HG03025 (cell line): ENCODE data around the gene HCAR2.
"Not testable (repeated sequence)": the region's sequence is repeated elsewhere in the genome, so short reads cannot be mapped to it uniquely, and the experiment has no call there.

Experiments
- ATAC-seq: cut with Tn5 transposase; IDR thresholded peaks from one replicate; pipeline ENCODE4 v1.9.1; 2021; ENCODE audit warnings: mild to moderate bottlenecking, moderate library complexity; ENCODE audit not compliant: unreplicated experiment, low FRiP score

HCAR2 gene

DNA sequence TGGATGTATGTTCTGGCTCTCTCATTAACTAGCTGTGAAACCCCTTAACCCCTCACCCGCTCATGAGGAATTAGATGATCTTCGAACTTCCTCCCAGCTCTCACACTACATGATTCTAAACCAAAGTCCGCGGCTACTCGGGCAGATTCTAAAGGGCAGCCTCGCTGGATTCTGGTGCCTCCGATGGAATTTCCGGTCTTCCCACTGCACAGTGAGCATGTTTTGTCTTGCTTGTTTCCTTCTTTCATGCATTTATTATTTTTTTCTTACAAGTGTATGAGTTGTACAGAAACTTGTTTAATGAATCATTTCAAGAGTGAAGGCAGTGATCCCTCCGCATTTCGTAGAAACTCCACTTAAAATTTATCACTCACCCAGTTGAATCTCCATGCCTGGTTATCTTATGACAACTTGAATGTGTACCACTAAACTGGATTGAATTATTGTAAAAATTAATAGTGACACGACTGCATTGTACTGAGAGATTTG, 17.9 kb upstream of the HCAR2 start:
- ATAC-seq, result no peak

DNA sequence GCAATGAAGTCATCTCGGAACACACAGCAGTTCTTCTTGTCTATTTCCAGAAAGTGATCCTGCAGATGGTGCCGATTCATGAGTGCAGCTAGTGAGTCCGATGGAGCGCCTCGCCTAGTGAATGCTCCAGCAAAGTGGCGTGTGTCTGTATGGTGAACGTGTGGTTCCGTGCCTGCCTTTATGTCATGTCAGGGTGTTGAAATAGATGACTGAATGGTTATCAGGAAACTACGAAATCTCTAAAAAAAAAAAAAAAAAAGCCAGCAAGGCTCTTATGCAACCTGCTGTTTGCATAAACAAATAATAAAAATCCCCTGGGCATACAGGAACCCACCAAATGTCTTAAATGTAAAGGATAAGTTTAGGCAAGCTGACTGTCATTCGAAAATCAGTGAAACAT, 13.5 kb upstream of the HCAR2 start, which contains the start of gene HCAR3:
Gene HCAR3 (minus strand): TSS at position 154 of the 400 bp plus-strand sequence. CDS start 74 bp downstream, at position 80.
- ATAC-seq, result not testable (repeated sequence)

DNA sequence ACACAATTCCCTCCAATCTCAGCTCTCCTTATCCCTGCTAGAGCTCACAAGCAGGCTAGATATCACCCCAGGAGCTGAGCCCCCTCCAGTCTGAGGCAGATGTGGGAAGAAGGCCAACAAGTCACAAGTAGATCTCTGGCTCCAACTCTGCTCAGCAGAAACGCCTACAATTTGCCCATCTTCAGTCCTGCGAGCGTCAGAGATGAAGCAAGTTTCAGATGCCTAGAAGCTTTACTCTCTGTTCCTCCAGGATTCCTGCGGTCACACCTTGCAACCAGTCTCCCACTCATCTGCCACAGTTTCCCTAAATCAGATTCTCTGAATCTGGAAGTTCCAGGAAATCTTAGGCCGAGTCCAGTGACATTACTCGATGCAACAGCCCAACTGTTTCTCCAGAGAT, 12.1 kb upstream of the HCAR2 start:
- not testable (repeated sequence) for ATAC-seq

DNA sequence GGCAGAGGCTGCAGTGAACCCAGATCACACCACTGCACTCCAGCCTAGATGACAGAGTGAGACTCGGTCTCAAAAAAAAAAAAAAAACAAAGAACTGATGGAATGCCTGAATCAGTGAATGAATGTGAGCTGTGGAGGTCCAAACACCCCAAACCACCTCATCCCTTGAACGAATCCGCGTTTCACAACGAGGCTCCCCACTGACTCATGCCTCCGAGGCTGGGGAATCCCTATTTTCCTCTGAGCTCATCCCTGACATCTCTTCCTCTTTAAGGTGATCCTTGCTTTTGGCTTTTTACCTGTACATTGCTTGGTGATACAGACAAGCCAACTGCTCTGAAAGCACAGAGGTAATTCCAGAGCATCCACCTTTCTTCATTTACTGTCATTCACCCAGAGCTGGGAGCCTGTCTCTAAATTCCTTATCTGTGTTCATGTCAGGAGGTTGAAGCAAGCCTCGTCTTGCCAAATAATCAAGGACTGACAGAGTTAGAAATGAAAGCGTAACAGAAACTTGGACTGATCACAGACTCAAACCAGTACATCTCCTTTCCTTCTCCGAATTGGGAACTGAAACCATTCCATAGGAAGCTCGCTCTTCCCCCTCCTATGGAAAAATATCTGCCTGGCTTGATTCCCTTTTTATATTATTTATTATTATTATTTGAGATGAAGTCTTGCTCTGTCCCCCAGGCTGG, 10.5 kb upstream of the HCAR2 start:
- not testable (repeated sequence) for ATAC-seq

DNA sequence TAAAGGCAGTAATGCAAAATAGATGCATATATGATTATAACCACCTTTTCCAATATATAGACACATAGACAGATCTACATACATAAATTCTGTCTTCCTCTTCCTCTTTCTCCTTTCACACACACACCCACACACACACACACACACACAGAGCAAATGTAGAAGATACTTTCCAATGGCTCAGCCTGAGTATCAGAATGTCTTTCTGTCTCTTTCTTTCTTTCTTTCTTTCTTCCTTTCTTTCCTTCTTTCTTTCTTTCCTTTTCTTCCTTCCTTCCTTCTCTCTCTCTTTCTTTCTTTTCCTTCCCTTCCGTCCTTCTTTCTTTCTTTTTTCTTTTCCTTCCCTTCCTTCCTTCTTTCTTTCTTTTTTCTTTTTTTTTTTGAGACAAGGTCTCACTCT, 8.1 kb upstream of the HCAR2 start:
- not testable (repeated sequence) for ATAC-seq

DNA sequence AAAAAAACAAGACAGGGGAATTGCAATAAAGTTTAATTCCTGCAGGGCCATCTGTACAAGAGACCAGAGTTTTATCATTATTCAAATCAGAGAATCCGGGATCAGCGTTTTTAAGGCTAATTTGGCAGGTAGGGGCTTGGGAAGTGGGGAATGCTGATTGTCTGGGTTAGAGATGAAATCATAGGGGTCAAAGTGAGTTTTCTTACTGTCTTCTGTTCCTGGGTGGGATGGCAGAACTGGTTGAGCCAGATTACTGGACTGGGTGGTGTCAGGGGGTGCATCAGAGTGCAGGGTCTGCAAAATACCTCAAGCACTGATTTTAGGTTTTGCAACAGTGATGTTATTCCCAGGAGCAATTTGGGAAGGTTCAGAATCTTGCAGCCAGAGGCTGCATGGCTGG, 7.2 kb upstream of the HCAR2 start:
- not testable (repeated sequence) for ATAC-seq

DNA sequence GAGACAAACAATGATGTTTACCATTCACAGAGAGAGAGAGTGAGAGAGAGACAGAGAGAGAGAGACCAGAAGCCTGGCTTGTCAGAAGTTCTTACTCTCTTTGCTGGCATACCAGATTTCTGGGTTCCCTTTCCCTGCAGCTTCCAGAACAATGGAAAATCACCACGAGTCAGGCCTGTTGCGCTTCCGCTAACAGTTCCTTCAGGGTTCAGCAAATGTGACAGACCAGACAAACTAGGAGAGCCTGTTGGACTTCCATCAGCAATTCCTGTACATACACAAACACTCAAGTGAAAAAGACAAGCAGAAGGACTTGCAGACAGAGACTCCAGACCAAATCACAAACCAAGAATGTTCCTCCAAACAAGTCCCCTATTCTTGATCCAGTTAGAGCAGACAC, 6.1 kb upstream of the HCAR2 start:
- ATAC-seq, result not testable (repeated sequence)

DNA sequence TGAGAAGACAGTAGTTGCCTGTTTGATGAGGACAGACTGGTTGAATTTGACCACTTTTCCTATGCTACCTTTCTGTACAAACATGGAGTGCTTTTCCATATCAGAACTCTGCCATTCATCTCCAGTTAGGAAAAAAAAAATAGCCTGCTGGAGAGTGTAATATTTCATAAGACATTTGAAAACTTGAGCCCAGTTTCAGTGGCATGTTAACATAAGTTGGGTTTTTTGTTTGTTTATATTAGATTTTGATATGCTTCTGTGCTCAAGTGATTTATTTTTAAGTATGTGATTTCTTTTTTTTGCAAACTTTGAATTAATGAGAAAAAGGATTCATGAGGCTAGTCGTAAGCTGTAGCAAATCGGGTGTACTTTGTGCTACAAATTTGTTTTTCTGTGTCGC, 684 bp upstream of the HCAR2 start:
- not testable (repeated sequence) for ATAC-seq

DNA sequence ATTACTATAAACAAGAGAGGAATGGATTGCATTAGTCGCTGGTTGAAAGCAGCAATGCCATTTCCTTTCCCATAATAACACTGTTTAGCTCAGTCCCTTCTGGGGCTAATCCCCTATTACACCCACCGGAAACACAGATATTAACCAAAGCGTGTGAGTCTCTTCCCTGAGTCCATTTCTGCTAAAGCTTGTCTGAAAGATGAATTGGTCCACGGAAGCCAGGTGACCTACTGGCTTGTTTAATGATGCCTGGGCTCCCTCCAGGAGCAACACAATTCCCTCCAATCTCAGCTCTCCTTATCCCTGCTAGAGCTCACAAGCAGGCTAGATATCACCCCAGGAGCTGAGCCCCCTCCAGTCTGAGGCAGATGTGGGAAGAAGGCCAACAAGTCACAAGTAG, 1.7 kb downstream of the HCAR2 start:
- ATAC-seq, result not testable (repeated sequence)

DNA sequence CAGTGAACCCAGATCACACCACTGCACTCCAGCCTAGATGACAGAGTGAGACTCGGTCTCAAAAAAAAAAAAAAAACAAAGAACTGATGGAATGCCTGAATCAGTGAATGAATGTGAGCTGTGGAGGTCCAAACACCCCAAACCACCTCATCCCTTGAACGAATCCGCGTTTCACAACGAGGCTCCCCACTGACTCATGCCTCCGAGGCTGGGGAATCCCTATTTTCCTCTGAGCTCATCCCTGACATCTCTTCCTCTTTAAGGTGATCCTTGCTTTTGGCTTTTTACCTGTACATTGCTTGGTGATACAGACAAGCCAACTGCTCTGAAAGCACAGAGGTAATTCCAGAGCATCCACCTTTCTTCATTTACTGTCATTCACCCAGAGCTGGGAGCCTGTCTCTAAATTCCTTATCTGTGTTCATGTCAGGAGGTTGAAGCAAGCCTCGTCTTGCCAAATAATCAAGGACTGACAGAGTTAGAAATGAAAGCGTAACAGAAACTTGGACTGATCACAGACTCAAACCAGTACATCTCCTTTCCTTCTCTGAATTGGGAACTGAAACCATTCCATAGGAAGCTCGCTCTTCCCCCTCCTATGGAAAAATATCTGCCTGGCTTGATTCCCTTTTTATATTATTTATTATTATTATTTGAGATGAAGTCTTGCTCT, 3.0 kb downstream of the HCAR2 start:
- ATAC-seq, result not testable (repeated sequence)

DNA sequence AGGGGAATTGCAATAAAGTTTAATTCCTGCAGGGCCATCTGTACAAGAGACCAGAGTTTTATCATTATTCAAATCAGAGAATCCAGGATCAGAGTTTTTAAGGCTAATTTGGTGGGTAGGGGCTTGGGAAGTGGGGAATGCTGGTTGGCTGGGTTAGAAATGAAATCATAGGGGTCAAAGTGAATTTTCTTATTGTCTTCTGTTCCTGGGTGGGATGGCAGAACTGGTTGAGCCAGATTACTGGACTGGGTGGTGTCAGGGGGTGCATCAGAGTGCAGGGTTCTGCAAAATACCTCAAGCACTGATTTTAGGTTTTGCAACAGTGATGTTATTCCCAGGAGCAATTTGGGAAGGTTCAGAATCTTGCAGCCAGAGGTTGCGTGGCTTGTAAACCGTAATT, 6.2 kb downstream of the HCAR2 start:
- ATAC-seq, result not testable (repeated sequence)

DNA sequence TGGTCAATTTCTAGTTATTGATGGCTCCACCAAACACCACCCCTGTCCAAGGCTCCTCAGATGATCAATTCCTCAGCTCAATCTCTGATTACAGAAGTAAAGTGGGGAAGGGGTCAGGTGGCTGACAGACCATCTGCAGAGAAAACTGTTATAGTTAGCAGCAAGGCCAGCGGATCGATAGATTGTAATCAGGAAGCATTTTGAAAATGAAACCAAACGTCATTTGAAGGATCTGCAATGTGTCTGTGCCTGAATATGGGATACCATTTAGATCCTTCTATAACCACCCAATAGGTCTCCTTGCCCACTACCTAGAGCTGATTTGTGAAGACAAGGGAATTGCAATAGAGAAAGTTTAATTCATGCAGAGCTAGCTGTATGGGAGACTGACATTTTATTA, 11.6 kb downstream of the HCAR2 start:
- no peak for ATAC-seq

DNA sequence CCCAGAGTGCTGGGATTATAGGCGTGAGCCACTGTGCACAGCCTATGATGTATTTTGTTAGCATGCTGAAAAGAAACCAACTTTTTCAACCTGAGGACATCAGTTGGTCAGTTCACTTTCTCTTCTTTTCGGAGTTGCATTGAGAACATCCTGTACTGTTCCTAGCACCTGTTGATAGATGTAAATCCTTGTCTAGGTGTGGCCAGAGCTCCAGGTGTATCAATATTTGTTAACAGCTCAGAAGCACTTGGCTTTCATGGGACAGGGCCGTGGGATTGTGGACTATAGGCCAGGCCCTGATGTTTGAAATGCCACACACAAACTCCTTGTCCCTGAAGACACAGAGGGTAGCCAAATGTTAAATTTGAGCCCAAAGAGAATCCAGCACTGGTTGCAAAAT, 14.9 kb downstream of the HCAR2 start:
- no peak for ATAC-seq

DNA sequence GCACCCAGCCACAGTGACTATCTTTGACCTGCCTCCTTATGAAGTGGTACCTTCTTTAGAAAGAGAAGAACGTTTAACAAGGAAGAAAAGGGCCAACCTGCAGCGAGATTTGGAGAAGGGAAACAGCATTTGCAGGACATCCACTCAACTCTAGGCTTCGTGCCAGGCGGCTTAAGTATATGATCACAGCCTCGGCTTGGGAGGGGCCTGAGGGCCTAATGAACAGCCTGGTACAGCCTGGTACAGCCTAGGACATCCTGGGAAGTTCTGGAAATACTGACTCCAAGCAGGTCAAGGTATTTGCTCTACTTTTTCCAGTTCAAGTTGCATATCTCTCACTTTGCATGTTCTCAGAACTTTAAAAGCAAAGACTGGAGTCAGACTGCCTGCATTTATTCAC, 16.1 kb downstream of the HCAR2 start:
- no peak for ATAC-seq

DNA sequence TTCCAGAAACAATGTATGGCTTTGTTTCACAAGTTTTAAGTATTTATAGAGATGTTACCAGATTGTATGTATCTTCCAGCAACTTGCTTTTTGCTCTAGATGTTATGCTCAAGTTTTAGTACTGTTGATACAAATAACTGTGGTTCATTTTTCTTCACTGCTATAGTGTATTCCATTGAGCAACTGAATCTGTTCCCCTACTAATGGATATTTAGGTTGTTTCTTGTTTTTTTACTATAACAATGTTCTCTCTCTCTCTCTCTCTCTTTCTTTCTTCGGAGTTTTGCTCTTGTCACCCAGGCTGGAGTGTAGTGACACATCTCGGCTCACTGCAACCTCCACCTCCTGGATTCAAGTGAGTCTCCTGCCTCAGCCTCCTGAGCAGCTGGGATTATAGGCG, 16.6 kb downstream of the HCAR2 start:
- ATAC-seq, result no peak

DNA sequence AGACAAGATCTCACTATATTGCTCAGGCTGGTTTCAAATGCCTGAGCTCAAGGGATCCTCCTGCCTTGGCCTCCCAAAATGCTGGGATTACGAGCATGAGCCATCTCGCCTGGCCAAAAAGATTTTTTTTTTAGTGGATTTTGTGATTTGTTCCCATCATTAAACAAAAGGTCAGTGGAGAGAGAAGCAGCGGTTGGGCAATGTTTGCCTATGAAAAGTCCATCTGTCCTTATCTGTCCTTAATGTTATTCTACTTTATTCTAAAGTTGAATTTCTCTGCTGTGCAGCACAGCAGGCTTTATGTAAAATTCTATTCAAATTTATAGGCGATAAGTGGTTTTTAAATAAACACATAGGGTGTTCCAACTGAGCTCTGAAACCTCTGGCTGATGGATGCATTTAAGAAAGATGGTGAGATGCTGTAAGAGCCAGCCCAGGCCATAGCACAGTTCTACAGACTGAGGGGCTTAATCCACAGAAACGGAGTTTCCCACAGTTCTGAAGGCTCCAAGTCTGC, 18.8 kb downstream of the HCAR2 start:
- ATAC-seq, result no peak

DNA sequence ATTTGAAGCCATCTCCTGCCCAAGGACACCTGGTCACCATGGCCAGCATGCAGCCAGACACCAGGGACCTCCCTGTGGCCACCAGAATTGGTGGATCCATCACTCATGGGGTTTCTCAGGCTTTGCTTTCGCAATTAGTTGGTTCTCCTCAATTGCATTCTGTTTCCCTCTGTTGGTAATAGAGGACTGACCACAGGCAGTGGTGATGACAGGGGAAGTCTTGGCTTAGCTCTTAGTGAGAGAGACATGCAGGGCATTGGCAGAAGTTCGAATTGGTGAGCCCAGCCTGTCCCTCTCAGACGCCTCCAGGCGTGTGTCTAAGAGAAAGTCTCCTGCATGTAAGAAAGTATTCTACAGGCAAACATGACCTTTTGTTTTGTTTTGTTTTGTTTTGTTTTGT, 21.3 kb downstream of the HCAR2 start:
- no peak for ATAC-seq

DNA sequence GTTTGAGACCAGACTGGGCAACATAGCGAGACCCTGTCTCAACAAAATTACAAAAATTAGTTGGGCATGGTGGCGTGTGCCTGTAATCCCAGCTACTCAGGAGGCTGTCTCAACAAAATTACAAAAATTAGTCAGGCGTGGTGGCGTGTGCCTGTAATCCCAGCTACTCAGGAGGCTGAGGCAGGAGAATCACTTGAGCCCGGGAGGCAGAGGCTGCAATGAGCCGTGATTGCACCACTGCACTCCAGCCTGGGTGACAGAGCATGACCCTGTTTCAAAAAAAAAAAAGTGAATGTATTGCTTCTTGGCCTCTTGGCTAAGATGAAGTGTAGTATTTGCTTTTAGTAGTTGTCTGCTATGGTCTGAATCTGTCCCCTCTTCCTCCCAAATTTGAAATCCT, 22.2 kb downstream of the HCAR2 start:
- not testable (repeated sequence) for ATAC-seq

DNA sequence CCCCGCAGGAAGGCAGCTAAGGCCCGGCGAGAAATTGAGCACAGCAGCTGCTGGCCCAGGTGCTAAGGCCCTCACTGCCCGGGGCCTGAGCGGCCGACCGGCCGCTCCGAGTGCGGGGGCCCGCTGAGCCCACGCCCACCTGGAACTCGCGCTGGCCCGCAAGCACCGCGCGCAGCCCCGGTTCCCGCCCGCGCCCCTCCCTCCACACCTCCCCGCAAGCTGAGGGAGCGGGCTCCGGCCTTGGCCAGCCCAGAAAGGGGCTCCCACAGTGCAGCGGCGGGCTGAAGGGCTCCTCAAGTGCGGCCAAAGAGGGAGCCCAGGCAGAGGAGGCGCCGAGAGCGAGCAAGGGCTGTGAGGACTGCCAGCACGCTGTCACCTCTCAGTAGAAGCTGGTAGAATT, 26.4 kb downstream of the HCAR2 start:
- ATAC-seq, result not testable (repeated sequence)

DNA sequence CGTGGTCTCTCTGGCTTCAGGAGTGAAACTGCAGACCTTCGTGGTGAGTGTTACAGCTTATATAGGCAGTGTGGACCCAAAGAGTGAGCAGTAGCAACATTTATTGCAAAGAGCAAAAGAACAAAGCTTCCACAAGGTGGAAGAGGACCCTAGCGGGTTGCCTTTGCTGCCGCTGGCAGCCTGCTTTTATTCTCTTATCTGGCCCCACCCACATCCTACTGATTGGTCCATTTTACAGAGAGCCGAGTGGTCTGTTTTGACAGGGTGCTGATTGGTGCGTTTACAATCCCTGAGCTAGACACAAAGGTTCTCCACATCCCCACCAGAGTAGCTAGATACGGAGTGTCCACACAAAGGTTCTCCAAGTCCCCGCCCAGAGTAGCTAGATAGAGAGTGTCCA, 27.1 kb downstream of the HCAR2 start:
- not testable (repeated sequence) for ATAC-seq

DNA sequence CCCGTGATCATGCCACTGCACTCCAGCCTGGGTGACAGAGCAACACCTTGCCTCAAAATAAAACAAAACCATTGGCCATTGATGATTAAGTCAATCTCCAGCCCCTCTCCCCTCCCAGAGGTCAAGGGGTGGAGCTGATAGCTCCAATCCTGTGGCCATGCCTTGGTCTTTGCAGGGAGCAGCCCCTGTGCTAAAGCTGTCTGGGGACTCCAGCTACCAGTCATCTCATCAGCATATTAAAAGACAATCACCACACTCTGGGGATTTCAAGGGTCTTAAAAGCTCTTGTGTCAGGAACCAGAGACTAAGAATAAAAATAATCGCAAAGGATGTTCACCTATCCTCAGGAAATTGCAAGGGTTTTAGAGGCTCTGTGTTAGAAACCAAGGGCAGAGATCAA, 30.6 kb downstream of the HCAR2 start:
- no peak for ATAC-seq
